Measurements from ENCODE around the gene NAPG. TPM values are rescaled to one million over a fixed set of nuclear protein-coding genes. Genes with fewer than 3 reads are reported as not detected.
A peak's percentile ranks its signal among the peaks of the same experiment; 100 is the strongest.

NAPG gene
- total RNA-seq, 1 experiment from 2014 or later, result 50.4 TPM

GRCh38 chr18:10525371-10525691 is 496 bp upstream of the NAPG start:
- Histone ChIP-seq H3K36me3 (ENCODE audit: insufficient read depth, low read length) (0 out of 2 replicates have a peak, but pooled peaks cover 3% of the 10 kb centered on the region), H3K4me2 (ENCODE audit: low read depth, low read length, poor library complexity, severe bottlenecking) (peak overlapping the region; percentile 95), H3K4me3 (ENCODE audit: low read length) (peak overlapping the region; percentile 97), H3K9me3 (ENCODE audit: low read length) (no peaks in the 10 kb centered on the region), H3K9me2 (replicated peaks; ENCODE audit: insufficient read depth, low read length) (no peaks in the 10 kb centered on the region), H3K27ac (ENCODE audit: low read length) (peak overlapping the region; percentile 82), H2AFZ (ENCODE audit: low read length) (peak overlapping the region; percentile 84), H3K79me2 (ENCODE audit: low read length) (peaks cover 42% of the 10 kb centered on the region), H3K4me1 (ENCODE audit: low read length) (peaks cover 52% of the 10 kb centered on the region), H3K27me3 (ENCODE audit: low read length) (no peaks in the 10 kb centered on the region), H3K9ac (ENCODE audit: low read length) (peak overlapping the region; percentile 40), H4K20me1 (ENCODE audit: insufficient read depth, low read depth, low read length) (peaks cover 14% of the 10 kb centered on the region; the same call in 1 of the 2 replicates)
- DNase-seq, result no peak

- H3K4me3 ChIP-seq (ENCODE audit: low read length), result peak overlapping the region; percentile 97
- H3K27ac ChIP-seq (ENCODE audit: low read length), result peak overlapping the region; percentile 82
- no peaks in the 10 kb centered on the region for H3K9me2 ChIP-seq (replicated peaks; ENCODE audit: insufficient read depth, low read length)
- DNase-seq, result no peak
- peak overlapping the region; percentile 93 for H3K9ac ChIP-seq (ENCODE audit: low read length)
- H3K4me1 ChIP-seq (ENCODE audit: low read length), result peaks cover 55% of the 10 kb centered on the region
- H2AFZ ChIP-seq (ENCODE audit: low read length), result peak overlapping the region; percentile 28; the same call in 1 of the 2 replicates
- no peaks in the 10 kb centered on the region for H3K27me3 ChIP-seq (ENCODE audit: low read length)
- H3K4me2 ChIP-seq (ENCODE audit: low read depth, low read length, poor library complexity, severe bottlenecking), result peak overlapping the region; percentile 95
- 0 out of 2 replicates have a peak, but pooled peaks cover 3% of the 10 kb centered on the region for H3K36me3 ChIP-seq (ENCODE audit: insufficient read depth, low read length)
- no peaks in the 10 kb centered on the region for H3K9me3 ChIP-seq (ENCODE audit: low read length)
- H3K79me2 ChIP-seq (ENCODE audit: low read length), result peaks cover 54% of the 10 kb centered on the region
- H4K20me1 ChIP-seq (ENCODE audit: insufficient read depth, low read depth, low read length), result peaks cover 20% of the 10 kb centered on the region; the same call in 1 of the 2 replicates
Measured at GRCh38 chr18:10526561-10526949, 728 bp downstream of the NAPG start.

GRCh38 chr18:10528439-10528838 is 2.6 kb downstream of the NAPG start:
- no peak overlapping the region for H2AFZ ChIP-seq (ENCODE audit: low read length)
- no peaks in the 10 kb centered on the region for H3K9me2 ChIP-seq (replicated peaks; ENCODE audit: insufficient read depth, low read length)
- peaks cover 20% of the 10 kb centered on the region; the same call in 1 of the 2 replicates for H4K20me1 ChIP-seq (ENCODE audit: insufficient read depth, low read depth, low read length)
- DNase-seq, result no peak
- H3K4me2 ChIP-seq (ENCODE audit: low read depth, low read length, poor library complexity, severe bottlenecking), result peak overlapping the region; percentile 95
- H3K9ac ChIP-seq (ENCODE audit: low read length), result no peak overlapping the region
- no peaks in the 10 kb centered on the region for H3K9me3 ChIP-seq (ENCODE audit: low read length)
- peaks cover 73% of the 10 kb centered on the region for H3K79me2 ChIP-seq (ENCODE audit: low read length)
- H3K27ac ChIP-seq (ENCODE audit: low read length), result no peak overlapping the region
- H3K4me1 ChIP-seq (ENCODE audit: low read length), result peaks cover 51% of the 10 kb centered on the region
- peaks cover 14% of the 10 kb centered on the region; the same call in 1 of the 2 replicates for H3K36me3 ChIP-seq (ENCODE audit: insufficient read depth, low read length)
- H3K27me3 ChIP-seq (ENCODE audit: low read length), result no peaks in the 10 kb centered on the region
- peak overlapping the region; percentile 10; the same call in 1 of the 2 replicates for H3K4me3 ChIP-seq (ENCODE audit: low read length)

- peaks cover 40% of the 10 kb centered on the region for H3K4me1 ChIP-seq (ENCODE audit: low read length)
- no peak overlapping the region for H3K27ac ChIP-seq (ENCODE audit: low read length)
- peaks cover 88% of the 10 kb centered on the region for H3K79me2 ChIP-seq (ENCODE audit: low read length)
- no peak overlapping the region for H3K9ac ChIP-seq (ENCODE audit: low read length)
- H3K9me3 ChIP-seq (ENCODE audit: low read length), result no peaks in the 10 kb centered on the region
- H3K27me3 ChIP-seq (ENCODE audit: low read length), result no peaks in the 10 kb centered on the region
- no peak overlapping the region for H3K4me2 ChIP-seq (ENCODE audit: low read depth, low read length, poor library complexity, severe bottlenecking)
- peaks cover 20% of the 10 kb centered on the region; the same call in 1 of the 2 replicates for H4K20me1 ChIP-seq (ENCODE audit: insufficient read depth, low read depth, low read length)
- no peak for DNase-seq
- H3K9me2 ChIP-seq (replicated peaks; ENCODE audit: insufficient read depth, low read length), result no peaks in the 10 kb centered on the region
- H2AFZ ChIP-seq (ENCODE audit: low read length), result no peak overlapping the region
- H3K36me3 ChIP-seq (ENCODE audit: insufficient read depth, low read length), result peaks cover 22% of the 10 kb centered on the region; the same call in 1 of the 2 replicates
- H3K4me3 ChIP-seq (ENCODE audit: low read length), result no peak overlapping the region
Measured at GRCh38 chr18:10530002-10530401, 4.2 kb downstream of the NAPG start.

- peaks cover 24% of the 10 kb centered on the region; the same call in 1 of the 2 replicates for H3K36me3 ChIP-seq (ENCODE audit: insufficient read depth, low read length)
- H3K9ac ChIP-seq (ENCODE audit: low read length), result no peak overlapping the region
- no peak overlapping the region for H3K4me3 ChIP-seq (ENCODE audit: low read length)
- H3K79me2 ChIP-seq (ENCODE audit: low read length), result peaks cover 94% of the 10 kb centered on the region
- no peak overlapping the region for H2AFZ ChIP-seq (ENCODE audit: low read length)
- peaks cover 21% of the 10 kb centered on the region; the same call in 1 of the 2 replicates for H4K20me1 ChIP-seq (ENCODE audit: insufficient read depth, low read depth, low read length)
- H3K9me3 ChIP-seq (ENCODE audit: low read length), result no peaks in the 10 kb centered on the region
- H3K4me1 ChIP-seq (ENCODE audit: low read length), result peaks cover 34% of the 10 kb centered on the region
- H3K27ac ChIP-seq (ENCODE audit: low read length), result no peak overlapping the region
- no peak overlapping the region for H3K4me2 ChIP-seq (ENCODE audit: low read depth, low read length, poor library complexity, severe bottlenecking)
- H3K9me2 ChIP-seq (replicated peaks; ENCODE audit: insufficient read depth, low read length), result no peaks in the 10 kb centered on the region
- no peak for DNase-seq
- H3K27me3 ChIP-seq (ENCODE audit: low read length), result no peaks in the 10 kb centered on the region
Measured at GRCh38 chr18:10530852-10531251, 5.0 kb downstream of the NAPG start.

- H3K9me2 ChIP-seq (replicated peaks; ENCODE audit: insufficient read depth, low read length), result no peaks in the 10 kb centered on the region
- H3K4me3 ChIP-seq (ENCODE audit: low read length), result no peak overlapping the region
- no peak overlapping the region for H3K27ac ChIP-seq (ENCODE audit: low read length)
- H3K9me3 ChIP-seq (ENCODE audit: low read length), result no peaks in the 10 kb centered on the region
- H4K20me1 ChIP-seq (ENCODE audit: insufficient read depth, low read depth, low read length), result peaks cover 15% of the 10 kb centered on the region; the same call in 1 of the 2 replicates
- no peak overlapping the region for H3K4me2 ChIP-seq (ENCODE audit: low read depth, low read length, poor library complexity, severe bottlenecking)
- peaks cover 96% of the 10 kb centered on the region for H3K79me2 ChIP-seq (ENCODE audit: low read length)
- no peak overlapping the region for H2AFZ ChIP-seq (ENCODE audit: low read length)
- no peak overlapping the region for H3K9ac ChIP-seq (ENCODE audit: low read length)
- peaks cover 23% of the 10 kb centered on the region for H3K4me1 ChIP-seq (ENCODE audit: low read length)
- H3K36me3 ChIP-seq (ENCODE audit: insufficient read depth, low read length), result peaks cover 35% of the 10 kb centered on the region; the same call in 1 of the 2 replicates
- H3K27me3 ChIP-seq (ENCODE audit: low read length), result no peaks in the 10 kb centered on the region
- no peak for DNase-seq
Measured at GRCh38 chr18:10533111-10533510, 7.3 kb downstream of the NAPG start.

GRCh38 chr18:10536280-10536679 is 10.5 kb downstream of the NAPG start:
- Histone ChIP-seq H3K27me3 (ENCODE audit: low read length) (no peaks in the 10 kb centered on the region), H2AFZ (ENCODE audit: low read length) (no peak overlapping the region), H3K27ac (ENCODE audit: low read length) (no peak overlapping the region), H3K9me2 (replicated peaks; ENCODE audit: insufficient read depth, low read length) (no peaks in the 10 kb centered on the region), H3K4me3 (ENCODE audit: low read length) (no peak overlapping the region), H3K9ac (ENCODE audit: low read length) (no peak overlapping the region), H3K4me2 (ENCODE audit: low read depth, low read length, poor library complexity, severe bottlenecking) (no peak overlapping the region), H3K9me3 (ENCODE audit: low read length) (no peaks in the 10 kb centered on the region), H3K4me1 (ENCODE audit: low read length) (no peaks in the 10 kb centered on the region), H3K79me2 (ENCODE audit: low read length) (peaks cover 77% of the 10 kb centered on the region), H3K36me3 (ENCODE audit: insufficient read depth, low read length) (peaks cover 55% of the 10 kb centered on the region; the same call in 1 of the 2 replicates), H4K20me1 (ENCODE audit: insufficient read depth, low read depth, low read length) (peaks cover 10% of the 10 kb centered on the region; the same call in 1 of the 2 replicates)
- DNase-seq, result no peak

GRCh38 chr18:10537765-10538164 is 11.9 kb downstream of the NAPG start:
- Histone ChIP-seq H3K9ac (ENCODE audit: low read length) (no peak overlapping the region), H3K9me3 (ENCODE audit: low read length) (no peaks in the 10 kb centered on the region)
- no peak for DNase-seq

More at GRCh38 chr18:10537765-10538164, 11.9 kb downstream of the NAPG start:
- H3K4me3 ChIP-seq (ENCODE audit: low read length), result no peak overlapping the region
- no peaks in the 10 kb centered on the region for H3K27me3 ChIP-seq (ENCODE audit: low read length)
- no peak overlapping the region for H2AFZ ChIP-seq (ENCODE audit: low read length)
- H3K9me2 ChIP-seq (replicated peaks; ENCODE audit: insufficient read depth, low read length), result no peaks in the 10 kb centered on the region
- H3K27ac ChIP-seq (ENCODE audit: low read length), result no peak overlapping the region
- no peak overlapping the region for H3K4me2 ChIP-seq (ENCODE audit: low read depth, low read length, poor library complexity, severe bottlenecking)
- peaks cover 61% of the 10 kb centered on the region; the same call in 1 of the 2 replicates for H3K36me3 ChIP-seq (ENCODE audit: insufficient read depth, low read length)
- peaks cover 69% of the 10 kb centered on the region for H3K79me2 ChIP-seq (ENCODE audit: low read length)
- H4K20me1 ChIP-seq (ENCODE audit: insufficient read depth, low read depth, low read length), result peaks cover 10% of the 10 kb centered on the region; the same call in 1 of the 2 replicates
- H3K4me1 ChIP-seq (ENCODE audit: low read length), result no peaks in the 10 kb centered on the region

Data from Karpas-422 (cell line).